GM12878 (cell line): ENCODE results near the gene YJU2.

Source experiments
- MTA2 ChIP-seq: fragments of 450-650 bp; IDR thresholded peaks from 2 replicates; pipeline ENCODE4 v1.6.1; 2016; ENCODE audit warnings: low read depth, mild to moderate bottlenecking, moderate library complexity
- NR2F1 ChIP-seq: fragments of 450-650 bp; conservative IDR thresholded peaks from 2 replicates; pipeline ENCODE4 v1.6.1; 2017; ENCODE audit warnings: mild to moderate bottlenecking
- POLR2A ChIP-seq: IDR thresholded peaks from 2 replicates; pipeline ENCODE4 v1.6.1; 2011; ENCODE audit warnings: low read depth, mild to moderate bottlenecking, low read length
- POLR2AphosphoS5 ChIP-seq: IDR thresholded peaks from 2 replicates; pipeline ENCODE4 v1.6.1; 2011; ENCODE audit warnings: mild to moderate bottlenecking, low read length, inconsistent platforms
- SMC3 ChIP-seq: IDR thresholded peaks from 2 replicates; pipeline ENCODE4 v1.6.1; 2011; ENCODE audit warnings: low read length, improper control_type of control experiment, borderline replicate concordance
- ZNF274 ChIP-seq: IDR thresholded peaks from one replicate; pipeline ENCODE4 v1.8.0; 2011; ENCODE audit not compliant: insufficient read length, insufficient read depth
- TF ChIP-seq, protein P1 (sequence below): fragments of 450-650 bp; IDR thresholded peaks from 2 replicates; pipeline ENCODE4 v1.6.1; 2016; ENCODE audit warnings: mild to moderate bottlenecking, moderate library complexity, borderline replicate concordance
- TF ChIP-seq, protein P2 (sequence below): IDR thresholded peaks from 2 replicates; pipeline ENCODE4 v1.6.1; 2012; ENCODE audit warnings: low read depth, low read length, improper control_type of control experiment
- TF ChIP-seq, protein P3 (sequence below): IDR thresholded peaks from 2 replicates; pipeline ENCODE4 v1.6.1; 2011; ENCODE audit warnings: borderline replicate concordance, low read depth, mild to moderate bottlenecking, moderate library complexity, mixed read lengths, low read length; ENCODE audit not compliant: insufficient read depth; ENCODE audit errors: extremely low read length
- TF ChIP-seq, protein P4 (sequence below): IDR thresholded peaks from 2 replicates; pipeline ENCODE4 v1.6.1; 2012; ENCODE audit warnings: low read length, inconsistent platforms

DNA sequence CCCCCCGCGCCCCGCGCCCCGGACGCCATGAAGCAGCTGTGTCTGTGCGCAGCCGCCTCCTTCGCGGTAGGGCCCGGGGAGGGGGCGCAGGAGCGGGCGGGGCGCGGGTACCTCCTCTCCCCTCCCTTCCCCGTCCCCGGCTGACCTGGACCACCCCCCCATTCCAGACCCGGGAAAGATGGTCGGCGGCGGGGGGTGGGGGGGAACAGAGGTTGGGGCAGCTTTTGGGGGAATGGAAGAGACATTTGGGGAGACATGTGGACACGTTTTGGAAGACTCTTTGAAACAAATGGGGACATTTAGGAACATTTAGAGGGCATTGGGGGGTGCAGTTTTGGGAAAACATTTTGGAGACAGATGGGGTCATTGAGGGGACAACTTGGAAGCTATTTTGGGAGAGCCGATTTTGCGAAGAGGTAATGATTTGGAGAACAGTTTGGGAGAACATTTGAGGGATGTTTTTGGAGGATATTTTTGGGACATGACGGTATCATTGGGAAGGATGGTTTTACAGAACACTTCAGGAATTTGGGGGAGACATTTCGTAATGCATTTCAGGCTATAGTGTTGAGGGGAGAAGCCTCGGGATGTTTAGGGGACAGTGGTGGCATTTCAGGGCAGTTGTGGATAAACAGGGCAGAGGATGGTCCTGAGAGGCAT lies 48.3 kb upstream of the YJU2 start:
- TF ChIP-seq, protein P1, sequence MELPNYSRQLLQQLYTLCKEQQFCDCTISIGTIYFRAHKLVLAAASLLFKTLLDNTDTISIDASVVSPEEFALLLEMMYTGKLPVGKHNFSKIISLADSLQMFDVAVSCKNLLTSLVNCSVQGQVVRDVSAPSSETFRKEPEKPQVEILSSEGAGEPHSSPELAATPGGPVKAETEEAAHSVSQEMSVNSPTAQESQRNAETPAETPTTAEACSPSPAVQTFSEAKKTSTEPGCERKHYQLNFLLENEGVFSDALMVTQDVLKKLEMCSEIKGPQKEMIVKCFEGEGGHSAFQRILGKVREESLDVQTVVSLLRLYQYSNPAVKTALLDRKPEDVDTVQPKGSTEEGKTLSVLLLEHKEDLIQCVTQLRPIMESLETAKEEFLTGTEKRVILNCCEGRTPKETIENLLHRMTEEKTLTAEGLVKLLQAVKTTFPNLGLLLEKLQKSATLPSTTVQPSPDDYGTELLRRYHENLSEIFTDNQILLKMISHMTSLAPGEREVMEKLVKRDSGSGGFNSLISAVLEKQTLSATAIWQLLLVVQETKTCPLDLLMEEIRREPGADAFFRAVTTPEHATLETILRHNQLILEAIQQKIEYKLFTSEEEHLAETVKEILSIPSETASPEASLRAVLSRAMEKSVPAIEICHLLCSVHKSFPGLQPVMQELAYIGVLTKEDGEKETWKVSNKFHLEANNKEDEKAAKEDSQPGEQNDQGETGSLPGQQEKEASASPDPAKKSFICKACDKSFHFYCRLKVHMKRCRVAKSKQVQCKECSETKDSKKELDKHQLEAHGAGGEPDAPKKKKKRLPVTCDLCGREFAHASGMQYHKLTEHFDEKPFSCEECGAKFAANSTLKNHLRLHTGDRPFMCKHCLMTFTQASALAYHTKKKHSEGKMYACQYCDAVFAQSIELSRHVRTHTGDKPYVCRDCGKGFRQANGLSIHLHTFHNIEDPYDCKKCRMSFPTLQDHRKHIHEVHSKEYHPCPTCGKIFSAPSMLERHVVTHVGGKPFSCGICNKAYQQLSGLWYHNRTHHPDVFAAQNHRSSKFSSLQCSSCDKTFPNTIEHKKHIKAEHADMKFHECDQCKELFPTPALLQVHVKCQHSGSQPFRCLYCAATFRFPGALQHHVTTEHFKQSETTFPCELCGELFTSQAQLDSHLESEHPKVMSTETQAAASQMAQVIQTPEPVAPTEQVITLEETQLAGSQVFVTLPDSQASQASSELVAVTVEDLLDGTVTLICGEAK, result no peak
- TF ChIP-seq POLR2AphosphoS5 (no peak), SMC3 (no peak), NR2F1 (no peak), MTA2 (no peak), POLR2A (no peak), ZNF274 (no peak)
- TF ChIP-seq, protein P2, sequence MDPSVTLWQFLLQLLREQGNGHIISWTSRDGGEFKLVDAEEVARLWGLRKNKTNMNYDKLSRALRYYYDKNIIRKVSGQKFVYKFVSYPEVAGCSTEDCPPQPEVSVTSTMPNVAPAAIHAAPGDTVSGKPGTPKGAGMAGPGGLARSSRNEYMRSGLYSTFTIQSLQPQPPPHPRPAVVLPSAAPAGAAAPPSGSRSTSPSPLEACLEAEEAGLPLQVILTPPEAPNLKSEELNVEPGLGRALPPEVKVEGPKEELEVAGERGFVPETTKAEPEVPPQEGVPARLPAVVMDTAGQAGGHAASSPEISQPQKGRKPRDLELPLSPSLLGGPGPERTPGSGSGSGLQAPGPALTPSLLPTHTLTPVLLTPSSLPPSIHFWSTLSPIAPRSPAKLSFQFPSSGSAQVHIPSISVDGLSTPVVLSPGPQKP, result no peak
- TF ChIP-seq, protein P3, sequence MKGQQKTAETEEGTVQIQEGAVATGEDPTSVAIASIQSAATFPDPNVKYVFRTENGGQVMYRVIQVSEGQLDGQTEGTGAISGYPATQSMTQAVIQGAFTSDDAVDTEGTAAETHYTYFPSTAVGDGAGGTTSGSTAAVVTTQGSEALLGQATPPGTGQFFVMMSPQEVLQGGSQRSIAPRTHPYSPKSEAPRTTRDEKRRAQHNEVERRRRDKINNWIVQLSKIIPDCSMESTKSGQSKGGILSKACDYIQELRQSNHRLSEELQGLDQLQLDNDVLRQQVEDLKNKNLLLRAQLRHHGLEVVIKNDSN, result no peak
- TF ChIP-seq, protein P4, sequence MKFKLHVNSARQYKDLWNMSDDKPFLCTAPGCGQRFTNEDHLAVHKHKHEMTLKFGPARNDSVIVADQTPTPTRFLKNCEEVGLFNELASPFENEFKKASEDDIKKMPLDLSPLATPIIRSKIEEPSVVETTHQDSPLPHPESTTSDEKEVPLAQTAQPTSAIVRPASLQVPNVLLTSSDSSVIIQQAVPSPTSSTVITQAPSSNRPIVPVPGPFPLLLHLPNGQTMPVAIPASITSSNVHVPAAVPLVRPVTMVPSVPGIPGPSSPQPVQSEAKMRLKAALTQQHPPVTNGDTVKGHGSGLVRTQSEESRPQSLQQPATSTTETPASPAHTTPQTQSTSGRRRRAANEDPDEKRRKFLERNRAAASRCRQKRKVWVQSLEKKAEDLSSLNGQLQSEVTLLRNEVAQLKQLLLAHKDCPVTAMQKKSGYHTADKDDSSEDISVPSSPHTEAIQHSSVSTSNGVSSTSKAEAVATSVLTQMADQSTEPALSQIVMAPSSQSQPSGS, result no peak
